DOHH2 (cell line): ENCODE data around the gene KCNMA1.

Experiments
- EZH2phosphoT487 ChIP-seq: fragments of 200-600 bp; sonication (generic); IDR thresholded peaks from 2 replicates; pipeline ENCODE4 v1.6.1; 2017; ENCODE audit warnings: borderline replicate concordance, mild to moderate bottlenecking, antibody characterized with exemption, low read length, moderate library complexity, mixed read lengths
- TF ChIP-seq, protein P1 (sequence below): fragments of 200-600 bp; sonication (generic); IDR thresholded peaks from one replicate; pipeline ENCODE4 v1.5.1; 2014; ENCODE audit warnings: antibody characterized with exemption, mild to moderate bottlenecking, low read depth, low read length; ENCODE audit not compliant: poor library complexity, severe bottlenecking

DNA sequence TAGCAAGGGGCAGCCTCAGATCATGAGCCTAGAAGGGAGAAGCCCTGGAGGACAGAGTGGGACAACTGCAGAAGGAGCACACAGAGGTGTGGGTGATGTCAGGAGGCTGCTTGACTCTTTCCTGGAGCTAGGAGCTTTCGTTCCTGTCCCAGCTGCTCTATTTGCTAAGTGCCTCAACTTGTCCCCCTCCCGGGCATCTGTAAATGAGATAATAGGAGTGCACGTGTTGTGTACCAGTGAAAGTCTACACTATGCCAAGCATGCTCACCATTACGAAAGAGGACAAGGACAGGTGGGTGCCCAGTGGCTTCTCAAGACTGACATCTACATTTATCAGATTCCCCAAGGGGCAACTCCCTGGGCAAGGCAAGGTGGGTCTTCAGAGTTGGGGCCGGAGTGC lies 162.7 kb downstream of the KCNMA1 start:
- no peak for TF ChIP-seq EZH2phosphoT487
- TF ChIP-seq, protein P1, sequence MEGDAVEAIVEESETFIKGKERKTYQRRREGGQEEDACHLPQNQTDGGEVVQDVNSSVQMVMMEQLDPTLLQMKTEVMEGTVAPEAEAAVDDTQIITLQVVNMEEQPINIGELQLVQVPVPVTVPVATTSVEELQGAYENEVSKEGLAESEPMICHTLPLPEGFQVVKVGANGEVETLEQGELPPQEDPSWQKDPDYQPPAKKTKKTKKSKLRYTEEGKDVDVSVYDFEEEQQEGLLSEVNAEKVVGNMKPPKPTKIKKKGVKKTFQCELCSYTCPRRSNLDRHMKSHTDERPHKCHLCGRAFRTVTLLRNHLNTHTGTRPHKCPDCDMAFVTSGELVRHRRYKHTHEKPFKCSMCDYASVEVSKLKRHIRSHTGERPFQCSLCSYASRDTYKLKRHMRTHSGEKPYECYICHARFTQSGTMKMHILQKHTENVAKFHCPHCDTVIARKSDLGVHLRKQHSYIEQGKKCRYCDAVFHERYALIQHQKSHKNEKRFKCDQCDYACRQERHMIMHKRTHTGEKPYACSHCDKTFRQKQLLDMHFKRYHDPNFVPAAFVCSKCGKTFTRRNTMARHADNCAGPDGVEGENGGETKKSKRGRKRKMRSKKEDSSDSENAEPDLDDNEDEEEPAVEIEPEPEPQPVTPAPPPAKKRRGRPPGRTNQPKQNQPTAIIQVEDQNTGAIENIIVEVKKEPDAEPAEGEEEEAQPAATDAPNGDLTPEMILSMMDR, result no peak
